Epithelial cell of alveolus of lung (primary cell): Measurements from ENCODE around the gene JADE2. TPM values are rescaled to one million over a fixed set of nuclear protein-coding genes. Genes with fewer than 3 reads are reported as not detected.

ENCODE experiments used
- total RNA-seq: library from RNA; depleted of rRNA; stranded (reverse); fragments of >200 nt; gene quantifications from 2 replicates; pipeline ENCODE4 v1.2.1, GENCODE V29; 2015

The JADE2 gene
- 17.5 and 21.6 TPM in 2 replicates for total RNA-seq

GRCh38 chr5:134524826-134525682 is at the start of gene JADE2:
TSS of gene JADE2 (plus strand) at chr5:134525670. CDS start at chr5:134535858, 10,188 bp downstream.

Other genes starting within 250 kb of the JADE2 start
- 5.8 and 7.1 TPM in 2 replicates for gene CDKL3, start 158.5 kb upstream of the JADE2 start, total RNA-seq
- gene UBE2B, start 154.1 kb upstream of the JADE2 start, total RNA-seq: 24.8 and 75.1 TPM in 2 replicates
- 39.8 and 47.1 TPM in 2 replicates for gene CDKN2AIPNL, start 113.8 kb upstream of the JADE2 start, total RNA-seq
- 25.3 and 39.0 TPM in 2 replicates for gene SAR1B, start 107.2 kb downstream of the JADE2 start, total RNA-seq
- 24.4 and 28.6 TPM in 2 replicates for gene SEC24A, start 123.1 kb downstream of the JADE2 start, total RNA-seq
- 28.8 and 66.0 TPM in 2 replicates for gene CAMLG, start 212.9 kb downstream of the JADE2 start, total RNA-seq
- 18.1 and 40.8 TPM in 2 replicates for gene DDX46, start 233.1 kb downstream of the JADE2 start, total RNA-seq